ENCODE results near the gene BANF1. TPM values are rescaled to one million over a fixed set of nuclear protein-coding genes. Genes with fewer than 3 reads are reported as not detected.
A peak's percentile ranks its signal among the peaks of the same experiment; 100 is the strongest.

The BANF1 gene
- total and polyA plus RNA-seq, 9 donors = 35.7 to 264 (median 243) TPM

DNA sequence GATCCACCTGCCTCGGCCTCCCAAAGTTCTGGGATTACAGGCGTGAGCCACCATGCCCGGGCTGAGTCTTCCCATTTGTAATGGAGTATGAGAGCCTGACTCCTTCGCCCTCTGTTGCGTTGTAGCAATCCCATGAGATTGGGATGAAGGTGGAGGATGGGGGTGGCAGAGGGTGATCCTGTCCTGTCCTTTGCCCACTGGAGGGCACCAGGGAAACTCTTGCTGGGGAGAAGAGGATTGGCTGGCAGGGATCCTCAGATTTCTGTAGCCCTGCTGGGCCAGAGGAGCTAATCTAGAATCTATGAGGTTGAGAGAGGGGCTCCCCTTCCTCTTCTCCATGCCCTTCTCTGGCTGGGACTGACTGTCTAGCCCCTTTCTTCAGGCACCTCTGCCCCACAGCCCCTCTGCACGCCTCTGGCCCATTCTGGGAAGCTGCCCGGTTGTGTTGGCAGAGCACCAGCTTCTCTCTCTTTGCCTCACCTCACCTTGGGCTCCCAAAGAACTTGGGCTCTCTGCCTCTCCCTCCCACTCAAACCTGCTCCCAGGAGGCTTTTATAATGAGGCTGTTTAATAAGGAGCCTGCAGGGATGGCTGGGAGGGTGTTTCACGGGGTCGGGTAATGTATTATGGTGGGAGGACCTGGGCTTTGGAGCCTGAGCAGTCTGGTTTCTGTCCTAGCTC, 33.5 kb downstream of the BANF1 start:
- H3K4me1 ChIP-seq (ENCODE audit: control insufficient read depth, insufficient read depth, low read length) = no peaks in the 10 kb centered on the region
- H3K27me3 ChIP-seq (ENCODE audit: control insufficient read depth, insufficient read depth, low read length) = peaks cover 5% of the 10 kb centered on the region
- no peaks in the 10 kb centered on the region for H3K36me3 ChIP-seq (ENCODE audit: control insufficient read depth, insufficient read depth, low read length)
- no peak for DNase-seq
- WGBS (ENCODE audit: insufficient coverage) = 74% methylated on average over 7 of the region's 9 CpGs
- no peaks in the 10 kb centered on the region for H3K9me3 ChIP-seq (replicated peaks; ENCODE audit: control insufficient read depth, low read depth, low read length)
- H3K4me3 ChIP-seq (ENCODE audit: low read length) = no peak overlapping the region
- H3K27ac ChIP-seq (ENCODE audit: low read length) = no peak overlapping the region

DNA sequence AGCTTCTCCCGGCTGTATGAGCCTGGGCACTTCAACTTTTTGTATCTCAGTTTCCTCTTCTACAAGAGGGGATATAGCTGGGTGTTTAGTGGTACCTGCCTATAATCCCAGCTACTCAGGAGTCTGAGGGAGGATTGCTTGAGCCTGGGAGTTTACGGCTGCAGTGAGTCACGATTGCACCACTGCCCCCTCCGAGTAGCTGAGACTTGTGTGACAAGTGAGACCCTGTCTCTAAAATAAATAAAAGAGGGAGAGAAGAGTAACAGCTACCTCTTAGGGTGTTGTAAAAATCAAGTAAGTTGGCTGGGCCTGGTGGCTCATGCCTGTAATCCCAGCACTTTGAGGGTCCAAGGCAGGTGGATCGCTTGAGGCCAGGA, 34.0 kb downstream of the BANF1 start:
- WGBS (ENCODE audit: insufficient coverage) = 75% methylated on average over 2 of the region's 5 CpGs

DNA sequence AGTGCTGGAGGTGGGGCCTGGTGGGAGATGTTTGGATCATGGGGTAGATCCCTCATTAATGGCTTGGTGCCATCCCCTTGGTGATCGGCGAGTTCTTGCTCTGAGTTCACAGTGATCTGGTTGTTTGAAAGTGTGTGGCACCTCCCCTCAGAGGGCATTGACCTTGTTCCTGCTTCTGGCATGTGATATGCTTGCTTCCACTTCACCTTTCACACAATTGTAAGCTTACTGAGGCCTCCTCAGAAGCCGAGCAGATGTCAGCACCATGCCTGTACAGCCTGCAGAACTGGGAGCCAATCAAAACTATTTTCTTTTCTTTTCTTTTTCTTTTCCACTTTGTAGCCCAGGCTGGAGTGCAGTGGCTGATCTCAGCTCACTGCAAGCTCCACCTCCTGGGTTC, 35.0 kb downstream of the BANF1 start:
- Histone ChIP-seq H3K9me3 (replicated peaks; ENCODE audit: control insufficient read depth, low read depth, low read length) (no peaks in the 10 kb centered on the region), H3K4me3 (ENCODE audit: low read length) (no peak overlapping the region), H3K27ac (ENCODE audit: low read length) (no peak overlapping the region), H3K36me3 (ENCODE audit: control insufficient read depth, insufficient read depth, low read length) (no peaks in the 10 kb centered on the region), H3K27me3 (ENCODE audit: control insufficient read depth, insufficient read depth, low read length) (peaks cover 5% of the 10 kb centered on the region), H3K4me1 (ENCODE audit: control insufficient read depth, insufficient read depth, low read length) (no peaks in the 10 kb centered on the region)
- no peak for DNase-seq
- no CpG with 5 or more reads among the region's 3 CpGs for WGBS (ENCODE audit: insufficient coverage)

More for the DNA sequence above, 34.0 kb downstream of the BANF1 start:
- H3K36me3 ChIP-seq (ENCODE audit: control insufficient read depth, insufficient read depth, low read length) = no peaks in the 10 kb centered on the region
- H3K9me3 ChIP-seq (replicated peaks; ENCODE audit: control insufficient read depth, low read depth, low read length) = no peaks in the 10 kb centered on the region
- DNase-seq = no peak
- no peak overlapping the region for H3K27ac ChIP-seq (ENCODE audit: low read length)
- H3K4me3 ChIP-seq (ENCODE audit: low read length) = no peak overlapping the region
- no peaks in the 10 kb centered on the region for H3K4me1 ChIP-seq (ENCODE audit: control insufficient read depth, insufficient read depth, low read length)
- peaks cover 5% of the 10 kb centered on the region for H3K27me3 ChIP-seq (ENCODE audit: control insufficient read depth, insufficient read depth, low read length)

DNA sequence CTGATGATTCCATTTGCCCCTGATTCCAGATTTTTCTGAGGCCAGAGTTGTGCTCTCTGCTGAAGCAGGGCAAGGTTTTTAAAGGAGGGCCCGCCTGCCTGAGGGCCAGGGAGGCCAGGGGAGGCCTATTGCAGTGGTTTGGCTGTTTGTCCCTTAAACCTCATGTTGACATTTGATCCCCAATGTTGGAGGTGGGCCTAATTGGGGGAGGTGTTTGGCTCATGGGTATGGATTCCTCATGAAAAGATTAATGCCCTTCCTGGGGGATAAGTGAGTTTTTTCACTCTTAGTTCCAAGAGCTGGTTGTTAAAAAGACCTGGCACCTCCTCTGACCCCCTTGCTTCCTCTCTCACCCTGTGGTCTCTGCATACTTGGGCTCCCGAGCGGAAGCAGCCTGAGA, 37.5 kb downstream of the BANF1 start:
- DNase-seq = no peak
- WGBS (ENCODE audit: insufficient coverage) = 92% methylated on average over 2 of the region's 3 CpGs
- peaks cover 2% of the 10 kb centered on the region for H3K27me3 ChIP-seq (ENCODE audit: control insufficient read depth, insufficient read depth, low read length)

DNA sequence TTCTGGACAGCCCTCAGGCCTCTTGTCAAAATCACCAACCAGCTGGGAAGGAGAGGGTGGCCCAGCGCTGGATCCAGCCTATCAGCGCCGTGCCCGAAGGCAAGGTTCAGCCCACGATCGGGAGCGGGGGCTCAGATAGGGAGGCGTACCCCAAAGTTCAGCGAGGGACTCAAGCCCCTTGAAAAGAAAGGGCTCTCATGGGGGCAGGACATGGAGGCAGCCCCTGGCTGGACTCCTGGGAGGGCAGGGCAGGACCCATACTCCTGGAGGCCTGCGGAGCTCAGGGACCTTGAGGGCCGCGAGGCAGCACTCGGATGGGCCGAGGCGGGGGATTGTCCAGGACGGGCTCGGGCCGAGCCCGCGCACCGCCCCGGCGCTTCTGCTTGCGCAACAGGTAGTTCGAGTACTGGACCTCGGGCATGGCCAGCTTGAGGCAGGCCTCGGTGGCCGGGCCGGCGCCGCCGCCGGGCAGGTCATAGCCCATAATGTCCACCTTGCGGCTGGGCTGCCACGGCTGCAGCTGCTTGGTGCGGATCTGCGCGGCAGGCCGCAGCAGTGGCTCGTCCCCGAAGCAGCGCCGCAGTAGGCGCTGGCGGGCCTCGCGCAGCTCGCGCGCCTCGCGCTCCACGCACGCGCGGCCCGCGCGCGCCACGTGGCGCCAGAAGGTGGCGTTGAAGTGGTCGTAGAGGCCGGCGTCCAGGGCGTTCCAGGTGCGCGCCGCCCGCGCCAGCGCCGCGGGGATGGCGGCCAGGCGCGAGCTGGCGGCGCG, 40.1 kb downstream of the BANF1 start:
- no peak overlapping the region for H3K27ac ChIP-seq (ENCODE audit: low read length)
- H3K9me3 ChIP-seq (replicated peaks; ENCODE audit: control insufficient read depth, low read depth, low read length) = no peaks in the 10 kb centered on the region
- DNase-seq = no peak
- H3K4me3 ChIP-seq (ENCODE audit: low read length) = no peak overlapping the region
- 96% methylated on average over 80 of the region's 81 CpGs for WGBS (ENCODE audit: insufficient coverage)
- peaks cover 4% of the 10 kb centered on the region for H3K4me1 ChIP-seq (ENCODE audit: control insufficient read depth, insufficient read depth, low read length)
- peaks cover 7% of the 10 kb centered on the region for H3K27me3 ChIP-seq (ENCODE audit: control insufficient read depth, insufficient read depth, low read length)
- no peaks in the 10 kb centered on the region for H3K36me3 ChIP-seq (ENCODE audit: control insufficient read depth, insufficient read depth, low read length)

More for the DNA sequence above, 37.5 kb downstream of the BANF1 start:
- Histone ChIP-seq H3K4me3 (ENCODE audit: low read length) (no peak overlapping the region), H3K4me1 (ENCODE audit: control insufficient read depth, insufficient read depth, low read length) (no peaks in the 10 kb centered on the region), H3K36me3 (ENCODE audit: control insufficient read depth, insufficient read depth, low read length) (no peaks in the 10 kb centered on the region), H3K9me3 (replicated peaks; ENCODE audit: control insufficient read depth, low read depth, low read length) (no peaks in the 10 kb centered on the region), H3K27ac (ENCODE audit: low read length) (no peak overlapping the region)

DNA sequence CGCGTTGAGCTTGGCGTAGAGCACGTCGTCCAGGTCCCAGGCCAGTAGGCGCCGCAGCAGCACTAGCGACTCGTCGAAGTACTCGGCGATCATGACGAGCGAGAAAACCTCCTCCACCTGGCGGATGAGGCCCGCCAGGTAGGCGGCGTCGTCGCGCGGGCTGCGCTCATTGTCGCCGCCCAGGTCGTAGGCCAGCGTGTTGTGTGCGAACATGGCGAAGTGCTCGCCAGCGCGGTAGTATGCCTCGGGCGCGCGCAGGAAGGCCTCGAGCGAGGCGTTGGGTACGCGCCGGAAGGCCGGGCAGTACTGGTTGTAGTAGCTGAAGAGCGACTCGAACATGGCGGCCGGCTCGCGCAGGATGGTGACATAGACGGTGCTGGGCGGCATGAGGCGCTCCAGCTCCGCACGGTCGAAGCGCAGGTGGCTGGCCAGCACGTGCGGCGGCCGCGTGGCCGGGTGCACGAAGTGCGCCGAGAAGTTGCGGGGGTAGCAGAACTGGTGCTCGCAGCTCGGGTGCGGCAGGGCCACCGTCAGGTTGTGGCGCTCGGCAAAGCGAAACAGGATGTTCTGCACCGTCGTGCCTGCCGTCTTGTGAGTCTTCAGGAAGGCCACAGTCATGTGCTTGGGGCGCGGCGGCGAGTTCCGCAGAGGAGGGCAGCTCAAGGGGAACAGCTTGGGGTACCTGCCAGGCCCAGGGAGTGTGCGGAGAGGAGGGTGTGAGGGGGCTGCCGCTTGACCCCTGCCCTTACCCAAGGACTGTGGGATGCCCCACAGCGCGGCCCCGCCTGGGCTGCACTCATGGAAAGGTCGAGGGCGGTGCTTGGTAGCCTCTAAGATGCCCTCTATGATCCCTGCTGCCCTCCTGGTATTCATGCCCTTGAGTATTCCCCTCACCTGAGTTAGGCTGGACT, 40.9 kb downstream of the BANF1 start:
- H3K36me3 ChIP-seq (ENCODE audit: control insufficient read depth, insufficient read depth, low read length) = no peaks in the 10 kb centered on the region
- no peaks in the 10 kb centered on the region for H3K9me3 ChIP-seq (replicated peaks; ENCODE audit: control insufficient read depth, low read depth, low read length)
- H3K27me3 ChIP-seq (ENCODE audit: control insufficient read depth, insufficient read depth, low read length) = peaks cover 12% of the 10 kb centered on the region
- DNase-seq = no peak
- WGBS (ENCODE audit: insufficient coverage) = 96% methylated on average over 80 of the region's 88 CpGs
- no peak overlapping the region for H3K27ac ChIP-seq (ENCODE audit: low read length)
- H3K4me1 ChIP-seq (ENCODE audit: control insufficient read depth, insufficient read depth, low read length) = peaks cover 4% of the 10 kb centered on the region
- H3K4me3 ChIP-seq (ENCODE audit: low read length) = no peak overlapping the region

DNA sequence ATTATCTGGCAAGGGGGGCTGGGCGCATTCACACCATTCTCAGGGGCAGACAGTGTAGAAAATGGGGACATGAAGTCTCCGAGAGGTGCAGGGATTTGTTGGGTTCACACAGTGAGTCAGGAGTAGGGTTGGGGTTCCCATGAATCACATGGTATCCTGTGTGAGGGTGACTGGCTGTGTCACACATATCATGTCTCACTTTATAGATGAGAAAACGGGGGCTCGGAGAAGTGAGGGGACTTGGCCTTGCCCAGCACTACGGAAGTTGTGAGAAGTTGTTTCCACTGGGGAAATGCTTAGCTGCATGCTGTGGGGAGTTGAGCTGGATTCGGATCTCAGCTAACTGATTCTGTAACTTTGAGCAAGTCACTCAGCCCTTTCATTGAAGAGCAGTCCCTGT, 42.5 kb downstream of the BANF1 start:
- no peak overlapping the region for H3K27ac ChIP-seq (ENCODE audit: low read length)
- H3K27me3 ChIP-seq (ENCODE audit: control insufficient read depth, insufficient read depth, low read length) = peaks cover 21% of the 10 kb centered on the region
- H3K9me3 ChIP-seq (replicated peaks; ENCODE audit: control insufficient read depth, low read depth, low read length) = no peaks in the 10 kb centered on the region
- peaks cover 8% of the 10 kb centered on the region for H3K4me1 ChIP-seq (ENCODE audit: control insufficient read depth, insufficient read depth, low read length)
- DNase-seq = no peak
- WGBS (ENCODE audit: insufficient coverage) = 69% methylated on average over 4 of the region's 6 CpGs
- no peaks in the 10 kb centered on the region for H3K36me3 ChIP-seq (ENCODE audit: control insufficient read depth, insufficient read depth, low read length)
- no peak overlapping the region for H3K4me3 ChIP-seq (ENCODE audit: low read length)

DNA sequence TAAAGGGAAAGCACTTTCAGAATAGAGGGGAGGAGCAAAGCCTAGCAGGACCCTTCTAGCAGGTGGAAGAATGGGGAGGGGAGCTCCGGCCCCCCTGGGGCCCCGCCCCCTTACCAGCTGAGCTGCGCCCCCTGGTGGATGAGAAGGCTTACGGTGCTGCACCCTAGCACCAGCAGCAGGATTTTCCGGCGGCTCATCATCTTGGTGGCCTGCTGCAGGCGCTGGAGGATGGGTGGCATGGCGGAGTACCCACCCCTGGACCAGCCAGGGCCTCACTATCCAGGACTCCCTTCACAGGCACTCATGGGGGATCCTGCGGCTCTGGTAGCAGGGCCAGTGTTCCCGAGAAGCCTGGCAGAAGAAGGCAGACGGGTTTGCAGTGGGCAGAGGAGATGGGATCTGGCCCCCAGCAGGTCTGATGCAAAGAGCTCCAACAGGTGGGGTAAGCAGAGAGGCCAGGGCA, 42.9 kb downstream of the BANF1 start:
- Histone ChIP-seq H3K27me3 (ENCODE audit: control insufficient read depth, insufficient read depth, low read length) (peaks cover 21% of the 10 kb centered on the region), H3K9me3 (replicated peaks; ENCODE audit: control insufficient read depth, low read depth, low read length) (no peaks in the 10 kb centered on the region), H3K36me3 (ENCODE audit: control insufficient read depth, insufficient read depth, low read length) (no peaks in the 10 kb centered on the region), H3K4me1 (ENCODE audit: control insufficient read depth, insufficient read depth, low read length) (peaks cover 8% of the 10 kb centered on the region), H3K4me3 (ENCODE audit: low read length) (no peak overlapping the region), H3K27ac (ENCODE audit: low read length) (no peak overlapping the region)
- peak; percentile 77 for DNase-seq
- 4% methylated on average over 9 of the region's 11 CpGs for WGBS (ENCODE audit: insufficient coverage)

DNA sequence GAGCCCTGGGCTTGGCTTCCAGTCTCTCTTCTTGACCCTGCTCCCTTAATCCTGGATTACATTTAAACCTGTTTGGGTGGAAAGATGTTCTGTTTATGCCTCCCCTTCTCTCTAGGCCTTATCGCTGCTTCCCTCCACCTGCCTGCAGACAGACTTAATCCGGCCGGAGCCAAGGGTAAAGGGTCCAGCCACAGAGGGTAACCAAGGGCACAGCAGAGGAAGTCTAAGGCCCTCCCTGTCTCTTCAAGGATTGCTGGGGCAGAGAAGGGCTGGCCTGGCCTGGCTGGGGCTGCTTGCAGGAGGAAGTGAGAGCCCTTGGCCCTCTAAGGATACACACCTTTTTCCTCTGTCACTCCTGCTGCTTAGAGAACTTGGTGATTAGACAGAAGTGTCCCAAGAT, 44.6 kb downstream of the BANF1 start:
- Histone ChIP-seq H3K27ac (ENCODE audit: low read length) (no peak overlapping the region), H3K36me3 (ENCODE audit: control insufficient read depth, insufficient read depth, low read length) (no peaks in the 10 kb centered on the region), H3K27me3 (ENCODE audit: control insufficient read depth, insufficient read depth, low read length) (peaks cover 21% of the 10 kb centered on the region), H3K4me3 (ENCODE audit: low read length) (no peak overlapping the region), H3K4me1 (ENCODE audit: control insufficient read depth, insufficient read depth, low read length) (peaks cover 19% of the 10 kb centered on the region), H3K9me3 (replicated peaks; ENCODE audit: control insufficient read depth, low read depth, low read length) (no peaks in the 10 kb centered on the region)
- 79% methylated on average over 2 of the region's 3 CpGs for WGBS (ENCODE audit: insufficient coverage)
- no peak for DNase-seq

All from muscle of leg (tissue), 11 donors.